ENCODE measurements around the gene NAV2. TPM values are rescaled to one million over a fixed set of nuclear protein-coding genes. Genes with fewer than 3 reads are reported as not detected.

NAV2 gene
- polyA plus RNA-seq, 1 donor (not counting 4 experiments of a cell fraction or from before 2014, with no cell fraction given) = 4.0 TPM

DNA sequence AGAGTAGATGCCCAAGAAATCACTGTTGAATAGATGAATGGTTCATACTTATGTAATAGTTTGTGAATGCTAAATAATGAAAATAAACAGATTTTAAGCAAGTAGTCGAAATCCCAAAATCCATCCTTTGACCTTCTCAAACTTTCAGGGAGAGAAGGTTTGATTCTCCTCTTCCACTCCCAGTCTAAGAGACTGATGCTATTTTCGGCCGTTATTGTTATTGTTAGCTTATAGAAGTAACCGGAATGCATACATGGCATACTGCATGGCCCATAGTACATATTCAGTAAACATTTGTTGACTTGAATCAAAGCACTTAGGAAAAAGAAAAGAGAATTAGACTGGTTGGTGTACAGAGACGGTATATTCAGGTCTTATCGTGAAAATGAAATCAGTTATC lies 76.6 kb downstream of the NAV2 start:
- dilution Hi-C loops (cut with MboI; ENCODE audit: extremely low pct_ligation_motif_present, low sequenced_read_pairs) = no loop called here
- H3K4me3 ChIP-seq (ENCODE audit: control insufficient read depth in 2 of 3, extremely low read depth in 1 of 3, insufficient read depth in 2 of 3, low read depth in 1 of 3, low read length in 3 of 3) = no peak overlapping the region
- no peak overlapping the region for H3K27ac ChIP-seq (ENCODE audit: control insufficient read depth, insufficient read depth, low read length)
- H3K79me2 ChIP-seq (ENCODE audit: control insufficient read depth, insufficient read depth, low read length) = no peaks in the 10 kb centered on the region
- no peaks in the 10 kb centered on the region for H3K9me3 ChIP-seq (ENCODE audit: control insufficient read depth, low read depth, low read length)
- H2AFZ ChIP-seq (ENCODE audit: control insufficient read depth, low read length) = no peak overlapping the region
- H4K20me1 ChIP-seq (ENCODE audit: control insufficient read depth, extremely low read depth, insufficient read depth, low read length) = no peaks in the 10 kb centered on the region
- no peak for DNase-seq (ENCODE audit: low read depth, low spot score)
- H3K9ac ChIP-seq (ENCODE audit: control insufficient read depth, extremely low read depth, insufficient read depth, low read length) = no peak overlapping the region
- no peak for TF ChIP-seq EZH2 (IDR thresholded peaks at IDR 0.05; ENCODE audit: low read length)
- TF ChIP-seq, protein P1, sequence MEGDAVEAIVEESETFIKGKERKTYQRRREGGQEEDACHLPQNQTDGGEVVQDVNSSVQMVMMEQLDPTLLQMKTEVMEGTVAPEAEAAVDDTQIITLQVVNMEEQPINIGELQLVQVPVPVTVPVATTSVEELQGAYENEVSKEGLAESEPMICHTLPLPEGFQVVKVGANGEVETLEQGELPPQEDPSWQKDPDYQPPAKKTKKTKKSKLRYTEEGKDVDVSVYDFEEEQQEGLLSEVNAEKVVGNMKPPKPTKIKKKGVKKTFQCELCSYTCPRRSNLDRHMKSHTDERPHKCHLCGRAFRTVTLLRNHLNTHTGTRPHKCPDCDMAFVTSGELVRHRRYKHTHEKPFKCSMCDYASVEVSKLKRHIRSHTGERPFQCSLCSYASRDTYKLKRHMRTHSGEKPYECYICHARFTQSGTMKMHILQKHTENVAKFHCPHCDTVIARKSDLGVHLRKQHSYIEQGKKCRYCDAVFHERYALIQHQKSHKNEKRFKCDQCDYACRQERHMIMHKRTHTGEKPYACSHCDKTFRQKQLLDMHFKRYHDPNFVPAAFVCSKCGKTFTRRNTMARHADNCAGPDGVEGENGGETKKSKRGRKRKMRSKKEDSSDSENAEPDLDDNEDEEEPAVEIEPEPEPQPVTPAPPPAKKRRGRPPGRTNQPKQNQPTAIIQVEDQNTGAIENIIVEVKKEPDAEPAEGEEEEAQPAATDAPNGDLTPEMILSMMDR (optimal IDR thresholded peaks at IDR 0.05 in 1 of 3, IDR thresholded peaks at IDR 0.05 in 1 of 3, conservative IDR thresholded peaks at IDR 0.05 in 1 of 3; ENCODE audit: extremely low read depth in 1 of 3, insufficient read depth in 2 of 3, low read length in 3 of 3) = no peak
- no peak overlapping the region for H3K4me2 ChIP-seq (ENCODE audit: control insufficient read depth, extremely low read depth, insufficient read depth, low read depth, low read length)
- H3K36me3 ChIP-seq (ENCODE audit: control insufficient read depth in 2 of 2, extremely low read depth in 1 of 2, insufficient read depth in 2 of 2, low read length in 2 of 2) = no peaks in the 10 kb centered on the region
- no peak for FAIRE-seq
- peaks cover 18% of the 10 kb centered on the region for H3K27me3 ChIP-seq (ENCODE audit: control insufficient read depth, extremely low read depth, insufficient read depth, low read length)
- H3K9me1 ChIP-seq (ENCODE audit: control insufficient read depth, extremely low read depth, insufficient read depth, low read length) = no peaks in the 10 kb centered on the region
- no peaks in the 10 kb centered on the region for H3K4me1 ChIP-seq (ENCODE audit: control insufficient read depth, extremely low read depth, insufficient read depth, low read length)

DNA sequence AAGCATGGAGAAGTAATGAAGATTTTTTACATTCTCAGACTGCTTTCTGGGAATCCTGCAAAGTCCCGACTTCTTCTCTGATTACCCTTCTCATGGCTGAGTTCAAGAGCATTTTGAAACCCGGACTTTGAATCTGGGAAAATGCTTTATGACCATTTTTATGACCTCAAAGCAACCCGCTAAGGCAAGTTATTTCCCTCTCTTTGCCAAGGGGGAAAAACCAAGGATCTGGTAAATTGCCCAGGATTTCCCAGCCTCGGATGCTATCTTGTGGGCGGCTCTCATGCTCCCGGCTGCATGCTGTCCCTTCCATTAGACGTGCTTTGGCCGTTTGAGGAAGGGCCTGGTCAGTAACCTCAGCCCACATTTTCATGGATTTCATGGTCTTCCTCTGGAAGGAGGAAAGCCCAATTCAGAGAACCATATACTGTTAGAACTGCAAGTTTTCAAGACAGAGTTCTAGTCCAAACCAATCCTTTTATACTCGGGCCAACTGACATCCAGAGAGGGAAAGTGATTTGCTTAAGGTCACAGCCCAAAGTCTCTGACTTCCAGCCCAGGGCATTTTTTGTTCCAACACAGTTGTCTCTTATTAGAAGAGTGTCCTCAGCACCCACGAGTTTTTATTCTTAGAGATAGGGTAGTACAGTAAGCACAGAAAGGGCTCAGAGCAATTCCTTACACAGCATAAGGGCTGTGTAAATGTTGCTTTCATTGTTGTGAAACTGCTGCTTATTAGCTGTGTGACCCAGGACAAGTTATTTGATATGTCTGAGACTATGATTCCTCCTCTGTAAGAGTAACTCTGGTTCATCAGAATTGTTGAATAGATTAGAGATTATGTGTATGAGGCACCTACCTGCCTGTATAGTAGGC lies 77.4 kb downstream of the NAV2 start:
- H3K9me3 ChIP-seq (ENCODE audit: control insufficient read depth, low read depth, low read length) = no peaks in the 10 kb centered on the region
- H3K9ac ChIP-seq (ENCODE audit: control insufficient read depth, extremely low read depth, insufficient read depth, low read length) = no peak overlapping the region
- no peak overlapping the region for H3K4me3 ChIP-seq (ENCODE audit: control insufficient read depth in 2 of 3, extremely low read depth in 1 of 3, insufficient read depth in 2 of 3, low read depth in 1 of 3, low read length in 3 of 3)
- H3K27me3 ChIP-seq (ENCODE audit: control insufficient read depth, extremely low read depth, insufficient read depth, low read length) = peaks cover 18% of the 10 kb centered on the region
- no peak for DNase-seq (ENCODE audit: low read depth, low spot score)
- dilution Hi-C loops (cut with MboI; ENCODE audit: extremely low pct_ligation_motif_present, low sequenced_read_pairs) = no loop called here
- FAIRE-seq = no peak
- H4K20me1 ChIP-seq (ENCODE audit: control insufficient read depth, extremely low read depth, insufficient read depth, low read length) = no peaks in the 10 kb centered on the region
- no peak for TF ChIP-seq EZH2 (IDR thresholded peaks at IDR 0.05; ENCODE audit: low read length)
- TF ChIP-seq, protein P1 (optimal IDR thresholded peaks at IDR 0.05 in 1 of 3, IDR thresholded peaks at IDR 0.05 in 1 of 3, conservative IDR thresholded peaks at IDR 0.05 in 1 of 3; ENCODE audit: extremely low read depth in 1 of 3, insufficient read depth in 2 of 3, low read length in 3 of 3) = no peak
- no peaks in the 10 kb centered on the region for H3K36me3 ChIP-seq (ENCODE audit: control insufficient read depth in 2 of 2, extremely low read depth in 1 of 2, insufficient read depth in 2 of 2, low read length in 2 of 2)
- no peak overlapping the region for H3K27ac ChIP-seq (ENCODE audit: control insufficient read depth, insufficient read depth, low read length)
- H3K4me2 ChIP-seq (ENCODE audit: control insufficient read depth, extremely low read depth, insufficient read depth, low read depth, low read length) = no peak overlapping the region
- no peaks in the 10 kb centered on the region for H3K9me1 ChIP-seq (ENCODE audit: control insufficient read depth, extremely low read depth, insufficient read depth, low read length)
- H3K79me2 ChIP-seq (ENCODE audit: control insufficient read depth, insufficient read depth, low read length) = no peaks in the 10 kb centered on the region
- no peaks in the 10 kb centered on the region for H3K4me1 ChIP-seq (ENCODE audit: control insufficient read depth, extremely low read depth, insufficient read depth, low read length)
- no peak overlapping the region for H2AFZ ChIP-seq (ENCODE audit: control insufficient read depth, low read length)
